Effector memory CD4-positive, alpha-beta T cell (primary cell): Measurements from ENCODE around the gene BBS9.

Experiments used
- DNase-seq, 3 donors: peaks; one replicate each; pipeline ENCODE4 v3.0.0-alpha.2; 2020
- H3K27ac ChIP-seq: 2 replicates; pipeline ENCODE4 v1.7.0; 2013; ENCODE audit warnings: mild to moderate bottlenecking, low read length, moderate library complexity; ENCODE audit not compliant: insufficient read depth, poor library complexity, severe bottlenecking
- H3K27me3 ChIP-seq: replicated peaks from 2 replicates; pipeline ENCODE4 v1.7.0; 2013; ENCODE audit warnings: mild to moderate bottlenecking, low read length; ENCODE audit not compliant: insufficient read depth, control insufficient read depth, poor library complexity, severe bottlenecking
- H3K36me3 ChIP-seq: 2 replicates; pipeline ENCODE4 v1.7.0; 2013; ENCODE audit warnings: mild to moderate bottlenecking, low read length, moderate library complexity; ENCODE audit not compliant: control insufficient read depth, insufficient read depth
- H3K4me1 ChIP-seq: 2 replicates; pipeline ENCODE4 v1.7.0; 2013; ENCODE audit warnings: low read length, mild to moderate bottlenecking; ENCODE audit not compliant: control insufficient read depth, insufficient read depth, poor library complexity, severe bottlenecking
- H3K4me3 ChIP-seq: 2 replicates; pipeline ENCODE4 v1.7.0; 2013; ENCODE audit warnings: low read length, low read depth, mild to moderate bottlenecking; ENCODE audit not compliant: insufficient read depth, poor library complexity, severe bottlenecking
- H3K9me3 ChIP-seq: 2 replicates; pipeline ENCODE4 v1.7.0; 2013; ENCODE audit warnings: mild to moderate bottlenecking, low read length, moderate library complexity; ENCODE audit not compliant: control insufficient read depth

The BBS9 gene

DNA sequence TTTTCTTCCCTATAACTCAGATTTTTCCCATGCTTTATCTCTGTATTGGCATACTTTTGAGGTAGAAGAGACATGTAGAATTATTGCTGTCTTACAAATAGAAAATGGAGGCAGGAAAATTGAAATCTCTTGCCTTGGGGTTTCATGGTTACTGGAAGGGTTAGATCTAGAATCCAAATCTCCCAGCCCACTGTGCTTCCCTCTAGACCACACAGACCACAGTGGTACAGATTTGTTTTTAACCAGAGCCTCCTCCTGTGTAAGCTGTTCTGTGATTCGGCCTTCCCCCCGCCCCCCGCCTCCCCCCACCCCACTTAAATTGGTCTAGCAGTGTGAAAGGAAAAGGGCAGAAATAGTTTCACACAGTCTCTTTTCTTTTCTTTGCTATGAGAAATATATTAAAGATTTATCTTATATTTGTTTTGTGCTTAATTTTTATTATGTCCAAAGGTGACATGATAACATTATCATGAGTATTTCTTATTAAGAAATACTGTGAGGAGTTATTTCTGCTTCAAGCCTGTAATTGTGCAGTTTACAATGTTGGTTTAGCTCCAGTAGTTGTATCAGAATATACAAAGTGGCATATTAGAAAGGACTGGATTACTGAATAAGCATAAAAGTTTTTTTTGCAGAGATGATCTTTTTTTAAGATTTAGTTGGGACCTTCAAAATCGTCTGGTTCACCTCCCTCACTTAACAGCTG lies 407.2 kb downstream of the BBS9 start:
- Histone ChIP-seq H3K4me3 (no peak overlapping the region), H3K36me3 (no peaks in the 10 kb centered on the region), H3K27ac (no peak overlapping the region), H3K4me1 (no peaks in the 10 kb centered on the region), H3K27me3 (no peaks in the 10 kb centered on the region), H3K9me3 (no peaks in the 10 kb centered on the region)
- no peak for DNase-seq

DNA sequence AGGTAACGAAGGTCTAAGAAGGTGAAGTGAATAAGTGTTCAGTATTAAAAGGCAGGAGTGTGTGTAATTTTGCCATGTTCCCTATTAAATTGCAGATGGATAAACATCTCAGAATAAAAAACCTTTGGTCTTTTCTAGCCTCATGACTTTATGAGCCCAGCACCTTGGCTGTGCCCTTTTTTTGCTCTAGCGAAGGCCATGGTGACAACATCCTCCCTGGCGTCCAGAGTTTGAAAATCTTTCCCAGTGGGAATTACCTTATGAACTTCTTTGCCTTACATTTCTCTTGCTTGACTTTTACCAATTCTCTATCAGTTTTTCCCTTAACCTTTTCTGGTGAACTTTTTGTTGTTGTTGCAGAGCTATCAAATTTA lies 407.7 kb downstream of the BBS9 start:
- Histone ChIP-seq H3K27me3 (no peaks in the 10 kb centered on the region), H3K9me3 (no peaks in the 10 kb centered on the region), H3K36me3 (no peaks in the 10 kb centered on the region), H3K4me3 (no peak overlapping the region), H3K27ac (no peak overlapping the region), H3K4me1 (no peaks in the 10 kb centered on the region)
- no peak for DNase-seq

DNA sequence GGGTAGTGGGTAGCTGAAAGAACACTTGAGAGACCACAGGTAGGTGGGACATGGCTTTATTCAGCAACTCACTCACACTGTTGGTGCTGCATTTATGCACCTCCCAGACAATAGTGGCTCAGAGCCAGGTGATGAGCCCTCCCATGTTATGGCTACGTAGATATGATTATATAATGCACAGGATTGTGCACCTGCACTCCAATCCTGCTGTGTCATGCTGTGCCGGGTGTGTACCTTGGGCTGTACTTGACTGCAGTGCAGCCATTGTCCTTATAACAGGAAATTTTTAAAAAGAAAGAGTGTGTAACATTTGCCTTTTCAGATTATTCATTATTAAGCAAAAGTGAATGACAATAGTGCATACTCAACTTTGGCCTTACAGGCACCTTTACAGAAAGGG lies 409.8 kb downstream of the BBS9 start:
- no peaks in the 10 kb centered on the region for H3K27me3 ChIP-seq
- no peak for DNase-seq
- H3K4me1 ChIP-seq = no peaks in the 10 kb centered on the region
- H3K4me3 ChIP-seq = no peak overlapping the region
- H3K9me3 ChIP-seq = no peaks in the 10 kb centered on the region
- H3K27ac ChIP-seq = no peak overlapping the region
- no peaks in the 10 kb centered on the region for H3K36me3 ChIP-seq

GRCh38 chr7:33539659-33540400 lies 410.5 kb downstream of the BBS9 start:
- Histone ChIP-seq H3K4me1 (no peaks in the 10 kb centered on the region), H3K4me3 (no peak overlapping the region), H3K27me3 (no peaks in the 10 kb centered on the region), H3K36me3 (no peaks in the 10 kb centered on the region), H3K27ac (no peak overlapping the region), H3K9me3 (no peaks in the 10 kb centered on the region)
- no peak for DNase-seq

DNA sequence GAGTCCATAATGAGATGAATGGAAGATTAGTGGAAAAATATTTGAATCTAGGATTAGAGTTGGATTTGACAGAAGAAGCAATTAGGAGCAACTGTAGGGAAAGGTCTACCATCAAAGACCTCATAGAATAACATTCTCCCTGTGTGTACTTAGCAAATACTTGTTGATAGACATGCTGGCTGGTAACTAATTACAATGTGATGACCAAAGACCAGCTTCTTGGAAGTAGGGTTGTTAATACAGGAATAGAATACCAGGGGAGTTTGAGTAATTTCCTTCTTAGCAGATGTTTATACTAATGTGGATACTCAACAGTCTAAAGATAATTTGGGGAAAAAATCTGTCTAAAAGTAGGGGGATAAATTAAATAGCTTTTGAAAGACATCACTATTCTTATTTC lies 418.5 kb downstream of the BBS9 start:
- no peaks in the 10 kb centered on the region for H3K36me3 ChIP-seq
- H3K27ac ChIP-seq = no peak overlapping the region
- H3K27me3 ChIP-seq = no peaks in the 10 kb centered on the region
- no peaks in the 10 kb centered on the region for H3K9me3 ChIP-seq
- DNase-seq = no peak
- no peaks in the 10 kb centered on the region for H3K4me1 ChIP-seq
- no peak overlapping the region for H3K4me3 ChIP-seq

GRCh38 chr7:33550363-33550762 lies 421.0 kb downstream of the BBS9 start:
- no peak overlapping the region for H3K27ac ChIP-seq
- H3K27me3 ChIP-seq = no peaks in the 10 kb centered on the region

DNA sequence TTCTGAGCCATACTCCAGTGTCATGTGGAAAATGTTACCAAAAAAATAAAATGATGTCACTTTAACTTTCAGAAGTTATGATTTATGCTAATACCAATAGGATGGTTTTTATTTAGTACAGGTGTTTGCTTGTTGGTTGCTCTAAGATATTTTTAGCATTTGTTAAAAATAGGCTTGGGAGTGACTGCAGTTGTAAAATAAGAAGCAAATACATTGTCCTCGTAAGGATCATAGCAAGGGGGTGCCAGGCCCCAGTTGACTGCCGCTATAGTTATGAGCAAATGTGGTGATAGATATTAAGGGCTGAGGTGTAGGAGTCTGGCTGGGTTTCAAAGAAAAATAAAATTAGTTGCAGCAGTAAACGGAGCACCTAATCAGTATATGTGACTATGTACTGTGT lies 421.6 kb downstream of the BBS9 start:
- DNase-seq = no peak
- no peaks in the 10 kb centered on the region for H3K27me3 ChIP-seq
- no peak overlapping the region for H3K4me3 ChIP-seq
- no peaks in the 10 kb centered on the region for H3K9me3 ChIP-seq
- no peak overlapping the region for H3K27ac ChIP-seq
- H3K4me1 ChIP-seq = no peaks in the 10 kb centered on the region
- H3K36me3 ChIP-seq = no peaks in the 10 kb centered on the region

More at GRCh38 chr7:33550363-33550762, 421.0 kb downstream of the BBS9 start:
- H3K4me1 ChIP-seq = no peaks in the 10 kb centered on the region
- no peak overlapping the region for H3K4me3 ChIP-seq
- no peaks in the 10 kb centered on the region for H3K9me3 ChIP-seq
- no peaks in the 10 kb centered on the region for H3K36me3 ChIP-seq
- DNase-seq = no peak

DNA sequence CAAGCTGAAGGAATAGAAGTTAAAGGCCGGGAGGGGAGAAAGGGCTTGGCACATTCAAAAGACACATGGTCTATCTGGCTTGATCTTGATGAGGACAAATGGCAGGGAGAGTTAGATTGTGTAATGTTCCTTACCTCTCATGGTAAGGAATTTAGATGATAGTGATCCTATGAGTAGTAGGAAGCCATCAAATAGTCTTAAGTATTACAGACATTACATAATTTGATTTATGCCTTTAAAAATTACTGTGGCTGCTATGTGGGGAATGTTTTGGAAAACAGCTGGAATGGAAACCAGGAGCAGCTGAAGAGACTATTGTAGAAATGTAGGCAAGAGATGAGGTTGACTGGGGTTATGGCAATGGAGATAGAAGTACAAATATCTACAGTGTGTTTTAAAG lies 424.7 kb downstream of the BBS9 start:
- Histone ChIP-seq H3K4me1 (no peaks in the 10 kb centered on the region), H3K36me3 (no peaks in the 10 kb centered on the region), H3K27ac (no peak overlapping the region), H3K9me3 (no peaks in the 10 kb centered on the region), H3K27me3 (no peaks in the 10 kb centered on the region), H3K4me3 (no peak overlapping the region)
- no peak for DNase-seq

GRCh38 chr7:33554576-33554975 lies 425.2 kb downstream of the BBS9 start:
- H3K36me3 ChIP-seq = no peaks in the 10 kb centered on the region
- no peak overlapping the region for H3K4me3 ChIP-seq
- no peaks in the 10 kb centered on the region for H3K4me1 ChIP-seq
- H3K27me3 ChIP-seq = no peaks in the 10 kb centered on the region
- H3K27ac ChIP-seq = no peak overlapping the region
- no peaks in the 10 kb centered on the region for H3K9me3 ChIP-seq
- no peak for DNase-seq

- Histone ChIP-seq H3K4me3 (no peak overlapping the region), H3K27ac (no peak overlapping the region), H3K27me3 (no peaks in the 10 kb centered on the region), H3K4me1 (no peaks in the 10 kb centered on the region), H3K9me3 (no peaks in the 10 kb centered on the region), H3K36me3 (no peaks in the 10 kb centered on the region)
- DNase-seq = no peak
These were observed 427.1 kb downstream of the BBS9 start for GRCh38 chr7:33556472-33556871.
